Esophagus squamous epithelium (tissue), 5 donors: Measurements from ENCODE around the gene BCL2. TPM values are rescaled to one million over a fixed set of nuclear protein-coding genes. Genes with fewer than 3 reads are reported as not detected.
A peak's percentile ranks its signal among the peaks of the same experiment; 100 is the strongest.

Source experiments
- DNase-seq: peaks from one replicate; lab custom pipeline; 2025; lab: John Stamatoyannopoulos, UW
- H3K27ac ChIP-seq, 4 donors: fragments of 200-600 bp; sonication (generic); one replicate each; pipeline ENCODE4 v1.5.1; 2016 to 2019; ENCODE audit warnings: mild to moderate bottlenecking in 1 of 4
- H3K27me3 ChIP-seq, 4 donors: fragments of 200-600 bp; sonication (generic); 1 replicate in 3 of 4; 2 replicates in 1 of 4; pipeline versions ENCODE4 v1.5.1 to v1.6.0; 2017 to 2021; ENCODE audit warnings: antibody characterized with exemption in 1 of 4
- H3K36me3 ChIP-seq, 3 donors: fragments of 200-600 bp; sonication (generic); one replicate each; pipeline ENCODE4 v1.5.1; 2016 to 2019
- H3K4me1 ChIP-seq, 3 donors: fragments of 200-600 bp; sonication (generic); one replicate each; pipeline ENCODE4 v1.5.1; 2017 to 2019
- H3K4me3 ChIP-seq, 4 donors: fragments of 200-600 bp; sonication (generic); 1 replicate in 3 of 4; 2 replicates in 1 of 4; pipeline ENCODE4 v1.5.1; 2016 to 2019; ENCODE audit warnings: mild to moderate bottlenecking in 2 of 4, moderate library complexity in 1 of 4
- H3K9me3 ChIP-seq, 3 donors: fragments of 200-600 bp; sonication (generic); one replicate each; pipeline ENCODE4 v1.5.1; 2016 to 2019
- POLR2A ChIP-seq, 4 donors: fragments of 450-650 bp; IDR thresholded peaks; one replicate each; pipeline ENCODE4 v1.6.1; 2017; ENCODE audit warnings: antibody characterized with exemption in 4 of 4, mild to moderate bottlenecking in 4 of 4, moderate library complexity in 3 of 4
- WGBS, 2 donors: methylation state at CpG; one replicate each; pipeline ENCODE4 v1.1.5; 2018; 5-methylcytosine and 5-hydroxymethylcytosine counted together
- intact Hi-C: fragments of 100-400 bp; cut with DNase I; formaldehyde crosslinking; loops from one replicate; pipeline ENCODE4 v1.15.0; 2022
- total RNA-seq, 4 donors: library from RNA; depleted of rRNA; stranded (reverse); fragments of >200 nt; gene quantifications; one replicate each; pipeline ENCODE4 v1.1.0, GENCODE V29; 2016
- TF ChIP-seq, protein P1 (sequence below), 6 experiments: fragments of 450-650 bp in 4 of 6; fragments of 200-600 bp in 2 of 6; sonication (generic) in 2 of 6; IDR thresholded peaks; one replicate each; pipeline ENCODE4 v1.5.1; 2016 to 2019; ENCODE audit warnings: antibody characterized with exemption in 6 of 6, mild to moderate bottlenecking in 4 of 6, moderate library complexity in 4 of 6
- donor health status: DM: yes; HTN: yes; CAD: no.

BCL2 gene
- total RNA-seq, 4 donors from 2014 or later, result 3.1 to 17.4 (median 4.2) TPM

DNA sequence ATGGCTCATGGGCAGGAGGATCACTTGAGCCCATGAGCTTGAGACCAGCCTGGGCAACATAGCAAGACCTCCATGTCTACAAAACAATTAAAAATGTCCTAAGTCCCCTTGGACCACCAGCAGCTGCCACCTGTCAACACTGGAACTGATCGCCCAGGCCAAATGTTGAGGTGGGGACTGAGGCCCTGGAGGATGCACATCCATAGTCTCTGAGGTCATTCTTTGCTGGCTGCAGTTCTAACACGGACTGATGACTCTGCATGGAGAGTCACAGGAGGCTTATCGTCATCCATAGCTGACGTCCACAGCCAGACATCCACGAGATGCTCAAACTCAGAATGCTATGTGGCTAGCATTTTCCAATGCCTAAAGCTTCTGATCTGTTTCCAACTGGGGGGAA, 151.3 kb downstream of the BCL2 start:
- H3K27me3 ChIP-seq, result no peaks in the 10 kb centered on the region
- no peak for DNase-seq
- no peak overlapping the region for H3K27ac ChIP-seq
- TF ChIP-seq, protein P1, sequence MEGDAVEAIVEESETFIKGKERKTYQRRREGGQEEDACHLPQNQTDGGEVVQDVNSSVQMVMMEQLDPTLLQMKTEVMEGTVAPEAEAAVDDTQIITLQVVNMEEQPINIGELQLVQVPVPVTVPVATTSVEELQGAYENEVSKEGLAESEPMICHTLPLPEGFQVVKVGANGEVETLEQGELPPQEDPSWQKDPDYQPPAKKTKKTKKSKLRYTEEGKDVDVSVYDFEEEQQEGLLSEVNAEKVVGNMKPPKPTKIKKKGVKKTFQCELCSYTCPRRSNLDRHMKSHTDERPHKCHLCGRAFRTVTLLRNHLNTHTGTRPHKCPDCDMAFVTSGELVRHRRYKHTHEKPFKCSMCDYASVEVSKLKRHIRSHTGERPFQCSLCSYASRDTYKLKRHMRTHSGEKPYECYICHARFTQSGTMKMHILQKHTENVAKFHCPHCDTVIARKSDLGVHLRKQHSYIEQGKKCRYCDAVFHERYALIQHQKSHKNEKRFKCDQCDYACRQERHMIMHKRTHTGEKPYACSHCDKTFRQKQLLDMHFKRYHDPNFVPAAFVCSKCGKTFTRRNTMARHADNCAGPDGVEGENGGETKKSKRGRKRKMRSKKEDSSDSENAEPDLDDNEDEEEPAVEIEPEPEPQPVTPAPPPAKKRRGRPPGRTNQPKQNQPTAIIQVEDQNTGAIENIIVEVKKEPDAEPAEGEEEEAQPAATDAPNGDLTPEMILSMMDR (IDR thresholded peaks at IDR 0.05), result no peak
- TF ChIP-seq POLR2A (IDR thresholded peaks at IDR 0.05), result no peak
- H3K36me3 ChIP-seq, result no peaks in the 10 kb centered on the region
- H3K4me1 ChIP-seq, result no peaks in the 10 kb centered on the region
- no peaks in the 10 kb centered on the region for H3K9me3 ChIP-seq
- 67 to 78% methylated on average over 2 to 4 of the region's 5 CpGs for WGBS, 2 donors
- intact Hi-C loops, result no loop called here
- H3K4me3 ChIP-seq, result no peak overlapping the region

DNA sequence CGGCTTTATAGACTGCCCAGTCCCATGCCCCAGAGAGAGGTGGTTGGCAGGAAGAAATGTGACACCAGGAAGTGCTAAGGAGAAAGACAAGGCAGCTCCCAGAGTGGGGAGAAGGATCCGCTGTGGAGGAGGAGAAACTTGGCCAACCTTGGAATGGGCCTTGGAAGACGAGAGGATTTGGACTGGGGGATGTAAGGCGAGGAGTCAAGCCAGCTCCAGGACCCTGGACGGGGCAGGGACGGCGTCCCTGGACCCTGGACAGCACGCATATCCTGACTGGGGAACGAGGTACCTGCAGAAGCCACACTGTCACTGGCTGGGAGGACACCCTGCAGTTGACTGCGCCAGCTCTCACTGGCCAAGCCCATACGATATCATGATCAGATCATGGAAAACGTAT, 153.4 kb downstream of the BCL2 start:
- peaks cover 5 to 19% (median 12%) of the 10 kb centered on the region in 3 donors for H3K4me1 ChIP-seq
- TF ChIP-seq, protein P1 (IDR thresholded peaks at IDR 0.05), result no peak
- no peak for TF ChIP-seq POLR2A (IDR thresholded peaks at IDR 0.05)
- H3K27ac ChIP-seq, result no peak overlapping the region
- H3K27me3 ChIP-seq, result no peaks in the 10 kb centered on the region
- no peak for DNase-seq
- intact Hi-C loops, result no loop called here
- no peaks in the 10 kb centered on the region for H3K9me3 ChIP-seq
- no peaks in the 10 kb centered on the region for H3K36me3 ChIP-seq
- WGBS, 2 donors, result 89 to 90% methylated on average over 9 to 12 of the region's 12 CpGs
- H3K4me3 ChIP-seq, result no peak overlapping the region

DNA sequence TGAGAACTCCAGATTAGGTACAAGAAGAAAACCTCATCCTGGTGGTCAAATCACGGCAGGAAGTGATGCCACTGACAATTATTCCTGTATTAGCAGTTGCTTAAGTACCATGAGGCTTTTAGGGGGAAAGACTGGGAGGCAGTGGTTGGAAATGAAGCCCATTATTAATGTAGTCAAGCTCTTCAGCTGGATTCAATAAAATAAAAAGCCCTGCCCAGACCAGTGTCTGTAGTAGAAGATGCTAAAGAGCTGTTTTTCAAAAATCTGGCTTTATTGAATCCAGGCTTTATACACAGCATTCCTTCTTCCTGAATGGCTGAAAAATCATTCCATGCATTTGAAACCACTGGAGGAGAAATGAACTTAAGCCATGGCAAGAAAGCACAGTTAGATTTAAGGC, 155.2 kb downstream of the BCL2 start:
- H3K27me3 ChIP-seq, result no peaks in the 10 kb centered on the region
- DNase-seq, result no peak
- H3K36me3 ChIP-seq, result no peaks in the 10 kb centered on the region
- no peaks in the 10 kb centered on the region for H3K9me3 ChIP-seq
- no peak overlapping the region for H3K4me3 ChIP-seq
- 82 to 83% methylated on average over 1 of the region's 1 CpG for WGBS, 2 donors
- no peak overlapping the region for H3K27ac ChIP-seq
- intact Hi-C loops, result no loop called here
- H3K4me1 ChIP-seq, result peaks cover 14 to 37% (median 20%) of the 10 kb centered on the region in 3 donors
- TF ChIP-seq, protein P1 (IDR thresholded peaks at IDR 0.05), result no peak
- TF ChIP-seq POLR2A (IDR thresholded peaks at IDR 0.05), result no peak

DNA sequence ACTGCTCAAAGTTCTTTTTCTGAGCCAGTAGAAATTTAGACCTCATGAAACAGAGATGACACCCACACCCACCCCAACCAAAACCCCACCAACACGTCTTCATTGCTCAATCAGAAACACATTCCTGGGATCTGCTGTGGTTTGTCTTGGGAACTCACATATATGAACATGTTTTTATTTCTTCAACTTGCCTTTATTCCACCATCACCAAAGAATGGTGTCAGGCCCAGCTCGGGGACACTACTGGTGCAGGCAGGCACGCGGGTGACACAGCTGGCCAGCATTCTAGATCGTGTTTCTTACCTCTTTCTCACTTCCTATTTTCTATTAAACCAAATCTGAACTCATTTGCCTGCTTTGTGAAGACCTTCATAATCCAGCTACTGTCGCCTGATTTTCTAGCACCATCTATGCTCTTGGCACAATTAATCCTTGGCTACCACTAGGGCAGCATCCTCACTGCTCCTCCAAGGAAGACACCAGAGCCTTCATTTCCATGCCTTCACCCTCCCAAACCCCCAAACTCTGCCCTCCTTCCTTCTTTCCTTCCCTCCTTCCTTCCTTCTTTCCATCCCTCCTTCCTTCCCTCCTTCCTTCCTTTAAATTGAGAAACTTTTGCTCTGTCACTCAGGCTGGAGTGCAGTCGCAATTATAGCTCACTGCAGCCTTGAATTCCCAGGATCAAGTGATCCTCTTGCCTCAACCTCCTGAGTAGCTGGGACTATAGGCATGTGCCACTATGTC, 157.1 kb downstream of the BCL2 start:
- H3K9me3 ChIP-seq, result no peaks in the 10 kb centered on the region
- TF ChIP-seq POLR2A (IDR thresholded peaks at IDR 0.05), result no peak
- TF ChIP-seq, protein P1 (IDR thresholded peaks at IDR 0.05), result no peak
- intact Hi-C loops, result no loop called here
- H3K27ac ChIP-seq, result peak overlapping the region; percentile 55 to 88 (median 75)
- DNase-seq, result peak; percentile 8
- no peak overlapping the region for H3K4me3 ChIP-seq
- peaks cover 14 to 56% (median 20%) of the 10 kb centered on the region in 3 donors for H3K4me1 ChIP-seq
- no peaks in the 10 kb centered on the region for H3K36me3 ChIP-seq
- WGBS, 2 donors, result 70 to 80% methylated on average over 7 of the region's 7 CpGs
- H3K27me3 ChIP-seq, result no peaks in the 10 kb centered on the region

DNA sequence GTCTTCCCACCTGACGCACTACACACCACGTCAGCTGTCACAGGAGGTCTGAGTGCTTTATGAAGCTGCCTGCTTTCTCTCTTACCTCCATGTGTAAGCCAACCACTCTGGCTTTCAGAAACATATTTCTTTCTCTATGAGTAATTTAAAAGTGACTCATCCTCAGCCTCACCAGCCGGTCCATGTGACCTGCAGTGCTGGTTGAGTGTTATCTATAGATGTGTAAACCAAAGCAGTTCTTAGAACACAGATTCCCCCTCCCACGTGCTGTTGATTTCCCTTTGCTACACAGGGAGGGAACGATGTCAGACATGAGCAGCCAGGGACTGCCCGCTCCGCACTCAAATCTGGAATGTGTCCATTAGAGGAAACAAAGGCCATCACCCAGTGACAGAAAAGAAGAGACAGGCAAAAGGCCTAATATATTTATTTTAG, 157.8 kb downstream of the BCL2 start:
- peak overlapping the region; percentile 55 to 88 (median 75) for H3K27ac ChIP-seq
- H3K36me3 ChIP-seq, result no peaks in the 10 kb centered on the region
- no peaks in the 10 kb centered on the region for H3K27me3 ChIP-seq
- TF ChIP-seq, protein P1 (IDR thresholded peaks at IDR 0.05), result no peak
- peak in 1 of 4 donors; percentile 67 for TF ChIP-seq POLR2A (IDR thresholded peaks at IDR 0.05)
- intact Hi-C loops, result no loop called here
- DNase-seq, result peak; percentile 41
- whole genome bisulfite sequencing, 2 donors, result 5 to 12% methylated on average over 7 of the region's 7 CpGs
- H3K4me3 ChIP-seq, result peak overlapping the region in 1 of 4 donors; percentile 13
- peaks cover 14 to 63% (median 20%) of the 10 kb centered on the region in 3 donors for H3K4me1 ChIP-seq
- no peaks in the 10 kb centered on the region for H3K9me3 ChIP-seq
